Stimulated activated naive CD8-positive, alpha-beta T cell treated with anti-CD3 and anti-CD28 coated beads, Interleukin-15, amount 100 ng/mL, for 72 hours (primary cell): Measurements from ENCODE around the gene TICRR.
"Not testable (repeated sequence)": the region's sequence is repeated elsewhere in the genome, so short reads cannot be mapped to it uniquely, and the experiment has no call there.

ENCODE experiments used
- ATAC-seq: fragments of 150-1000 bp; cut with Tn5 transposase; 2 replicates; pipeline ENCODE4 v1.10.0; 2021; ENCODE audit warnings: mild to moderate bottlenecking, moderate library complexity
- DNase-seq, 2 donors: peaks; one replicate each; pipeline ENCODE4 v3.0.0; 2021 to 2022
- H3K27ac Mint-ChIP-seq, 2 donors: one replicate each; pipeline ENCODE4 v1.8.0; 2022; ENCODE audit warnings: mild to moderate bottlenecking in 2 of 2, mixed read lengths in 2 of 2, moderate library complexity in 2 of 2
- H3K27me3 Mint-ChIP-seq: one replicate; pipeline ENCODE4 v1.8.0; 2022; ENCODE audit warnings: mixed read lengths
- H3K4me1 Mint-ChIP-seq: one replicate; pipeline ENCODE4 v1.8.0; 2022; ENCODE audit warnings: mild to moderate bottlenecking, mixed read lengths
- H3K4me3 Mint-ChIP-seq, 2 donors: one replicate each; pipeline ENCODE4 v1.8.0; 2022; ENCODE audit warnings: mild to moderate bottlenecking in 2 of 2, mixed read lengths in 2 of 2, moderate library complexity in 1 of 2
- H3K9me3 Mint-ChIP-seq, 2 donors: one replicate each; pipeline ENCODE4 v1.8.0; 2022; ENCODE audit warnings: mixed read lengths in 2 of 2

Gene TICRR

GRCh38 chr15:89575146-89575655 lies at the start of gene TICRR:
TSS of gene TICRR (plus strand) at chr15:89575469. CDS start at chr15:89575587, 118 bp downstream.
- Mint-ChIP-seq H3K27ac (peak within 1 kb of the TSS; percentile 84 to 97), H3K27me3 (peaks cover 22% of the 10 kb centered on the region), H3K9me3 (no peaks in the 10 kb centered on the region), H3K4me1 (peaks cover 29% of the 10 kb centered on the region), H3K4me3 (peak within 1 kb of the TSS; percentile 89 to 94)
- peak; percentile 97 for ATAC-seq
- DNase-seq, result peak; percentile 93 to 97

- H3K9me3 Mint-ChIP-seq, result no peaks in the 10 kb centered on the region
- H3K27ac Mint-ChIP-seq, result no peak overlapping the region
- DNase-seq, result no peak
- no peak for ATAC-seq
- H3K4me1 Mint-ChIP-seq, result no peaks in the 10 kb centered on the region
- H3K27me3 Mint-ChIP-seq, result peaks cover 16% of the 10 kb centered on the region
- H3K4me3 Mint-ChIP-seq, result no peak overlapping the region
Measured at GRCh38 chr15:89526181-89526580, 49.1 kb upstream of the TICRR start.

GRCh38 chr15:89526601-89527441 lies 48.4 kb upstream of the TICRR start:
- no peak overlapping the region for H3K27ac Mint-ChIP-seq
- no peaks in the 10 kb centered on the region for H3K4me1 Mint-ChIP-seq
- ATAC-seq (no peak), DNase-seq (no peak)
- H3K27me3 Mint-ChIP-seq, result peaks cover 16% of the 10 kb centered on the region
- H3K9me3 Mint-ChIP-seq, result no peaks in the 10 kb centered on the region
- H3K4me3 Mint-ChIP-seq, result no peak overlapping the region

DNA sequence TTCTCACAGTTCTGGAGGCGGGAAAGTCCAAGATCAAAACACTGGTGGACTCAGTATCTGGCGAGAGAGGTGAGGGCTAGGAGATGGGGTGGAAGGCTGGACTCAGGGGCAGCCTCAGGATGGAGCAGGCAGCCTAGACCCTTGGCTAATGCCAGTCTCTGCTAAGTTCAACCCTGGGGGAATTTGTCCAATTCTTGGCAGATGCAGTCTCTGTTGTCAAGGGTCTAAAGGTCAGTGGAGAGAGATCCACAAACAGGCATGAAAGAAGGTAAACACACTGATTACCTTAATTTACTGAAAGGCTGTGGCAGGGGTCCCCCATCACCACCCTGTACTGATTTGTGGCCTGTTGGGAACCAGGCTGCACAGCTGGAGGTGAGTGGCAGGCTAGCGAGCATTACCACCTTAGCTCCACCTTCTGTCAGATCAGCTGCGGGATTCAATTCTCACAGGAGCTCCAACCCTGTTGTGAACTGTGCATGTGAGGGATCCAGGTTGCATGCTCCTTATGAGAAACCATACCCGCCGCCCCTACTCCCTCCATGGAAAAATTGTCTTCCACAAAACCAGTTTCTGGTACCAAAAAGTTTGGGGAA lies 46.4 kb upstream of the TICRR start:
- Mint-ChIP-seq H3K9me3 (peaks cover 0 to under 1% of the 10 kb centered on the region in 2 donors), H3K4me1 (no peaks in the 10 kb centered on the region), H3K27ac (no peak overlapping the region), H3K4me3 (no peak overlapping the region), H3K27me3 (no peaks in the 10 kb centered on the region)
- DNase-seq, result no peak
- ATAC-seq, result no peak

GRCh38 chr15:89530976-89531375 lies 44.3 kb upstream of the TICRR start:
- Mint-ChIP-seq H3K4me1 (no peaks in the 10 kb centered on the region), H3K27me3 (peaks cover 7% of the 10 kb centered on the region), H3K9me3 (peaks cover 0 to 12% of the 10 kb centered on the region in 2 donors), H3K4me3 (no peak overlapping the region), H3K27ac (peak overlapping the region in 1 of 2 donors; percentile 12)
- DNase-seq (no peak), ATAC-seq (no peak)

- Mint-ChIP-seq H3K9me3 (peaks cover 0 to 12% of the 10 kb centered on the region in 2 donors), H3K27me3 (peaks cover 10% of the 10 kb centered on the region), H3K27ac (no peak overlapping the region), H3K4me1 (no peaks in the 10 kb centered on the region), H3K4me3 (no peak overlapping the region)
- ATAC-seq (no peak), DNase-seq (no peak)
Measured at GRCh38 chr15:89531796-89532537, 43.3 kb upstream of the TICRR start.

DNA sequence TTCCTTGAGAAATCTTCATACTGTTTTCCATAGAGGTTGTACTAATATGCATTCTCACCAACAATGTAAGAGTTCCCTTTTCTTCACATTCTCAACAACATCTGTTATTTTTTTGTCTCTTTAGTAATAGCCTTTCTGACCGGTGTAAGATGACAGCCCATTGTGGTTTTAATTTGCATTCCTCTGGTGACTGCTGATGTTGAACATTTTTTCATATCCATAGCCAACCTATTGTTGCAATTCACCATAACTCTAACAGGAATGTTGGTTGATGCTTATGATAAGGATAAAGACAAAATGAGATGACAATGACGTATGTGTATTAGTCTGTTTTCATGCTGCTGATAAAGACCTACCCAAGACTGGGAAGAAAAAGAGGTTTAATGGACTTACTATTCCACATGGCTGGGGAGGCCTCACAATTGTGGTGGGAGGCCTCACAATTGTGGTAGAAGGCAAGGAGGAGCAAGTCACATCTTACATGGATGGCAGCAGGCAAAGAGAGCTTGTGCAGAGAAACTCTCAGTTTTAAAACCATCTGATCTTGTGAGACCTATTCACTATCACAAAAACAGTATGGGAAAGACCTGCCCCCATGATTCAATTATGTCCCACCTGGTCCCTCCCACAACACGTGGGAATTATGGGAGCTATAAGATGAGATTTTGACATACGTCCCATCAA lies 41.3 kb upstream of the TICRR start:
- Mint-ChIP-seq H3K27me3 (peaks cover 10% of the 10 kb centered on the region), H3K4me1 (no peaks in the 10 kb centered on the region), H3K4me3 (no peak overlapping the region), H3K9me3 (peaks cover 4 to 22% of the 10 kb centered on the region in 2 donors), H3K27ac (no peak overlapping the region)
- DNase-seq (no peak), ATAC-seq (no peak)

GRCh38 chr15:89539027-89539426 lies 36.2 kb upstream of the TICRR start:
- ATAC-seq (no peak), DNase-seq (no peak)
- Mint-ChIP-seq H3K27me3 (peaks cover 30% of the 10 kb centered on the region), H3K9me3 (peaks cover 4 to 20% of the 10 kb centered on the region in 2 donors), H3K4me1 (no peaks in the 10 kb centered on the region), H3K27ac (peak overlapping the region in 1 of 2 donors; percentile 10), H3K4me3 (no peak overlapping the region)

GRCh38 chr15:89542369-89542768 lies 32.9 kb upstream of the TICRR start:
- no peak overlapping the region for H3K4me3 Mint-ChIP-seq
- H3K4me1 Mint-ChIP-seq, result no peaks in the 10 kb centered on the region
- H3K9me3 Mint-ChIP-seq, result peaks cover 4 to 9% of the 10 kb centered on the region in 2 donors
- H3K27me3 Mint-ChIP-seq, result peaks cover 37% of the 10 kb centered on the region
- DNase-seq, result no peak
- ATAC-seq, result no peak
- no peak overlapping the region for H3K27ac Mint-ChIP-seq

DNA sequence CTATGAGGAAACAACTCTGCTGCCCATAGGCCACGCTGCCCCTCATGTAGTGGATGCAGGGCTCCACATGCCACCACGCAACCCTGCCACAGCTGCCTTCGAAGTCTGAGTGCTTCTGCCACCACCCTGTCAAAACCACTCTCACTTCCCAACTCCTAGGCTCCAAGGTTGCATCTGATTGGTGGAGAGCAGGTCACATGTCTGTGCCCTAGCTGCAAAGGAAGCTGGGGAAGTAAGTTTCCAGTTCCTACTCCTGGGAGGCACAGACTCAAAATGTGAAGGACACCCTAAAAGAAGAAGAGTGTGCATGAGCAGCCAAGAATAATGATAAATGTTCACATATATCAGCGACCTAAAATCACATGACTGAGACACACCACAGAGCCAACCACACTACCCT lies 31.9 kb upstream of the TICRR start:
- Mint-ChIP-seq H3K9me3 (no peaks in the 10 kb centered on the region), H3K4me3 (no peak overlapping the region), H3K27ac (no peak overlapping the region), H3K27me3 (peaks cover 37% of the 10 kb centered on the region), H3K4me1 (no peaks in the 10 kb centered on the region)
- no peak for DNase-seq
- no peak for ATAC-seq

DNA sequence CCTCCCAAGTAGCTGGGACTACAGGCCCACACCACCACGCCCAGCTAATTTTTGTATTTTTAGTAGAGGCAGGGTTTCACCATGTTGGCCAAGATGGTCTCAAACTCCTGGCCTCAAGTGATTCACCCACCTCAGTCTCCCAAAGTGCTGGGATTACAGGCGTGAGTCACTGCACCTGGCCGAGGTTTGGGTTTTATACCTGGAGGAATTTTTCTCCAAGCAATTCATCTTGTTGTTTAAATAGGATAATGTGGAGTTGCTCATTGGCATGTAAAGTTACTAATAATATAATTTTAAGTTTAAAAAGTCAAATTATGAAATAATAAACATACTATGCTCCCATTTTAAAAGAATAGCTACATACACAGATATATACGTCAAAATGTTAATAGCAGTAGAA lies 26.1 kb upstream of the TICRR start:
- DNase-seq, ATAC-seq, H3K9me3 Mint-ChIP-seq, H3K27ac Mint-ChIP-seq, H3K4me1 Mint-ChIP-seq, H3K4me3 Mint-ChIP-seq: not testable (repeated sequence)
- peaks cover 20% of the 10 kb centered on the region for H3K27me3 Mint-ChIP-seq

- ATAC-seq (no peak), DNase-seq (no peak)
- Mint-ChIP-seq H3K4me1 (peaks cover 9% of the 10 kb centered on the region), H3K27ac (no peak overlapping the region), H3K4me3 (no peak overlapping the region), H3K9me3 (no peaks in the 10 kb centered on the region), H3K27me3 (peaks cover 17% of the 10 kb centered on the region)
Measured at GRCh38 chr15:89550427-89550826, 24.8 kb upstream of the TICRR start.

DNA sequence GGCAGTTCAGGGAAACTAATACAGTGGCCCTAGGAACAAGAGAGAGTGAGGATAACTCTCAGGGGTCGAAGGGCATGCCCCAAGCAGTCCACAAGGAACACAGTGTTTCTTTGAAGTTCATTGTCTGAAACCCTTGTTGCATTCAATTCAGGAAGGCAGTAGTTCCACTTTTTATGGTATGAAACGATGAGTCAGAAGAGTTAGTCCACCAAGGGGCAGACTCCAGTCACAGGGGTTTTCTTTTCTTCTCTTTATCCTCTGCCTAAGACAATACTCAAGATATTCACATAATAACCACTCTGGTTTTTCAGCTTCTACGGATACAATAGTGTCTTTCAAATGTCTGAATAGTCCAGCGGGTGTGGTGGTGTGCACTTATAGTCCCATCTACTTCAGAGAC lies 23.7 kb upstream of the TICRR start:
- ATAC-seq, result peak; percentile 72

DNA sequence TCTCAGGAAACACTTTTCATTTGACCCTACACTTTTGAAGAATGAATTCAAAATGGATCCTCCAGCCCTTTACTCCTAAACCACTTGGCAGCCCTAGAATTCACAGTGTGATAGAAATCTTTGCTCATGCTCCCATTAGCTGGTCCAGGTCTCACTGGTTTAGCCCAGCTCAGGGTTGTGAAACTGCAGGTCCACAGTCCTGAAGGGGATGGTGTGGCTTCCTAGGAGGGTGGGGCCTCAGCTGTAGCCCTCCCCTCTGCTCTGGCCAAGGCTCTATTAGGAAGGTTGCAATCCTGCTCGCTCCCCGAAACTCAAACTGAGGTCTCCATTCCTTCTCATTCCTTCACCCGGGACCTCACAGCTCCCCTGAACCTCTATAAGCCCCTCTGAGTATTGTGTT lies 21.6 kb upstream of the TICRR start:
- ATAC-seq, result no peak
- H3K27ac Mint-ChIP-seq, result no peak overlapping the region
- H3K27me3 Mint-ChIP-seq, result peaks cover 8% of the 10 kb centered on the region
- no peaks in the 10 kb centered on the region for H3K9me3 Mint-ChIP-seq
- H3K4me3 Mint-ChIP-seq, result no peak overlapping the region
- no peak for DNase-seq
- peaks cover 9% of the 10 kb centered on the region for H3K4me1 Mint-ChIP-seq

More for the DNA sequence above, 23.7 kb upstream of the TICRR start:
- Mint-ChIP-seq H3K27me3 (peaks cover 12% of the 10 kb centered on the region), H3K9me3 (no peaks in the 10 kb centered on the region), H3K27ac (no peak overlapping the region), H3K4me1 (peaks cover 9% of the 10 kb centered on the region), H3K4me3 (no peak overlapping the region)
- no peak for DNase-seq

- ATAC-seq (no peak), DNase-seq (no peak)
- no peak overlapping the region for H3K4me3 Mint-ChIP-seq
- H3K4me1 Mint-ChIP-seq, result peaks cover 9% of the 10 kb centered on the region
- no peaks in the 10 kb centered on the region for H3K9me3 Mint-ChIP-seq
- H3K27ac Mint-ChIP-seq, result peak overlapping the region in 1 of 2 donors; percentile 59
- peaks cover 8% of the 10 kb centered on the region for H3K27me3 Mint-ChIP-seq
Measured at GRCh38 chr15:89554247-89554646, 21.0 kb upstream of the TICRR start.
